M059J (cell line): Measurements from ENCODE around the gene TMEM80. TPM values are rescaled to one million over a fixed set of nuclear protein-coding genes. Genes with fewer than 3 reads are reported as not detected.
"Not testable (repeated sequence)": the region's sequence is repeated elsewhere in the genome, so short reads cannot be mapped to it uniquely, and the experiment has no call there.

ENCODE experiments used
- DNase-seq: peaks from one replicate; pipeline ENCODE4 v3.0.0-alpha.2; 2012; ENCODE audit warnings: low read depth
- total RNA-seq: library from RNA; depleted of rRNA; stranded (reverse); fragments of >200 nt; shearing (Covaris generic); gene quantifications from 2 replicates; pipeline ENCODE4 v1.2.3, GENCODE V29; 2014

The TMEM80 gene
- total RNA-seq, 1 experiment from 2014 or later: 14.9 TPM

GRCh38 chr11:679271-680207 is 16.1 kb upstream of the TMEM80 start:
- no peak for DNase-seq

GRCh38 chr11:680476-680875 is 15.1 kb upstream of the TMEM80 start:
- DNase-seq: no peak

GRCh38 chr11:680970-681369 is 14.6 kb upstream of the TMEM80 start:
- DNase-seq: no peak

GRCh38 chr11:686451-687243 is 9.0 kb upstream of the TMEM80 start:
- DNase-seq: no peak

GRCh38 chr11:687751-688150 is 7.9 kb upstream of the TMEM80 start:
- DNase-seq: no peak

GRCh38 chr11:688681-689080 is 6.9 kb upstream of the TMEM80 start:
- DNase-seq: no peak

GRCh38 chr11:689625-690024 is 6.0 kb upstream of the TMEM80 start:
- no peak for DNase-seq

- not testable (repeated sequence) for DNase-seq
Observed at GRCh38 chr11:690244-690643, 5.4 kb upstream of the TMEM80 start.

GRCh38 chr11:690738-691633 is 4.6 kb upstream of the TMEM80 start:
- DNase-seq: no peak

- no peak for DNase-seq
Observed at GRCh38 chr11:691710-692590, 3.7 kb upstream of the TMEM80 start.

- no peak for DNase-seq
Observed at GRCh38 chr11:692824-693414, 2.7 kb upstream of the TMEM80 start.

- no peak for DNase-seq
Observed at GRCh38 chr11:693415-693831, 2.2 kb upstream of the TMEM80 start.

GRCh38 chr11:693887-694562 is 1.6 kb upstream of the TMEM80 start:
- no peak for DNase-seq

- peak; percentile 95 for DNase-seq
Observed at GRCh38 chr11:694563-695287, 891 bp upstream of the TMEM80 start, which contains the start of gene DEAF1. Gene DEAF1 (minus strand): TSS chr11:695222. CDS start chr11:695047, 175 bp downstream.

GRCh38 chr11:695288-695537 is 403 bp upstream of the TMEM80 start:
- no peak for DNase-seq

- peak; percentile 84 for DNase-seq
Observed at GRCh38 chr11:696955-697491, 1.4 kb downstream of the TMEM80 start.

GRCh38 chr11:697811-698311 is 2.2 kb downstream of the TMEM80 start:
- DNase-seq: peak; percentile 89

- DNase-seq: no peak
Observed at GRCh38 chr11:698493-699115, 3.0 kb downstream of the TMEM80 start.
